ENCODE measurements around the gene IGSF21.

The IGSF21 gene

DNA sequence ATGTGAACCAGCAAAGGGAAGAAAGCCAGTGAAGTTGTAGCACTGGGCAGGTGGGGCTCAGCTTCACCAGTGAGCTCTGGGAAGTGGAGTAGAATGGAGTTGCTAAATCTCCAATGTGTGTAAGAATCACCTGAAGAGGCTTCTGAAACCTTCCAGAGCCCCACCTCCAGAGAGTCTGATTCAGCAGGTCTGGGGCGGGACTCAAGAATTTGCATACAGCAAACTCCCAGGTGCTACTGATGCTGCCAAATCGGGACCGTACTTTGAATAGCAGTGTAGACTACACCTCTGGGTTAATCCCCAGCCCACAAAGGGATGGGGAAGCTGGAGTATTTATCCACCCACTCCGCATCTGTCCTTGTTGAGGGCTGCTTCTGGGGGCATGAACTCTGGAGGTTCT lies 154.3 kb downstream of the IGSF21 start:
- TF ChIP-seq, protein P1, sequence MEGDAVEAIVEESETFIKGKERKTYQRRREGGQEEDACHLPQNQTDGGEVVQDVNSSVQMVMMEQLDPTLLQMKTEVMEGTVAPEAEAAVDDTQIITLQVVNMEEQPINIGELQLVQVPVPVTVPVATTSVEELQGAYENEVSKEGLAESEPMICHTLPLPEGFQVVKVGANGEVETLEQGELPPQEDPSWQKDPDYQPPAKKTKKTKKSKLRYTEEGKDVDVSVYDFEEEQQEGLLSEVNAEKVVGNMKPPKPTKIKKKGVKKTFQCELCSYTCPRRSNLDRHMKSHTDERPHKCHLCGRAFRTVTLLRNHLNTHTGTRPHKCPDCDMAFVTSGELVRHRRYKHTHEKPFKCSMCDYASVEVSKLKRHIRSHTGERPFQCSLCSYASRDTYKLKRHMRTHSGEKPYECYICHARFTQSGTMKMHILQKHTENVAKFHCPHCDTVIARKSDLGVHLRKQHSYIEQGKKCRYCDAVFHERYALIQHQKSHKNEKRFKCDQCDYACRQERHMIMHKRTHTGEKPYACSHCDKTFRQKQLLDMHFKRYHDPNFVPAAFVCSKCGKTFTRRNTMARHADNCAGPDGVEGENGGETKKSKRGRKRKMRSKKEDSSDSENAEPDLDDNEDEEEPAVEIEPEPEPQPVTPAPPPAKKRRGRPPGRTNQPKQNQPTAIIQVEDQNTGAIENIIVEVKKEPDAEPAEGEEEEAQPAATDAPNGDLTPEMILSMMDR (IDR thresholded peaks at IDR 0.05; ENCODE audit: low read depth, low read length), result no peak
- DNase-seq (ENCODE audit: low read depth, low spot score), result no peak
- in situ Hi-C loops (cut with HindIII; ENCODE audit: low sequenced_read_pairs), result no loop called here
- no peak overlapping the region for H3K4me3 ChIP-seq (ENCODE audit: low read depth, low read length)

DNA sequence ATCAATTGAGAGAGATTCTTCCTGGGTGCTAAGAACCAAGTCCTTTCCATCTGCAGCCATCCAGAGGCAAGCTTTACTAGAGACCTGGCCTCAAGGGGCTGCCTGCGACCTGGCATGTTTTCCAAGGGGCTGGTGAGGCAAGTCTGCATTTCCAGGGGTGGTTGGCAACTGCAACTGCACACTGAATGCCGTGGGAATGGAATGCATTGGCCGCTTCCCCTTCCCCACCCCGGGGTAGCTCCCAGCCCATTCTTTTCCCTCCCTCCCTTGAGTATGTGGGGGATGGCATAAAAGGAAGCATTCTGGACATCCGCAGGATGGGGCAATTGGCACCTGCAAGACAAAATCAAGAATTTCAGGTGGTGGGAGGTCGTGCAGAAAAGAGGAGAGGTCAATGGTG lies 155.1 kb downstream of the IGSF21 start:
- H3K4me3 ChIP-seq (ENCODE audit: low read depth, low read length), result no peak overlapping the region
- no peak for DNase-seq (ENCODE audit: low read depth, low spot score)
- in situ Hi-C loops (cut with HindIII; ENCODE audit: low sequenced_read_pairs), result no loop called here
- TF ChIP-seq, protein P1 (IDR thresholded peaks at IDR 0.05; ENCODE audit: low read depth, low read length), result no peak

DNA sequence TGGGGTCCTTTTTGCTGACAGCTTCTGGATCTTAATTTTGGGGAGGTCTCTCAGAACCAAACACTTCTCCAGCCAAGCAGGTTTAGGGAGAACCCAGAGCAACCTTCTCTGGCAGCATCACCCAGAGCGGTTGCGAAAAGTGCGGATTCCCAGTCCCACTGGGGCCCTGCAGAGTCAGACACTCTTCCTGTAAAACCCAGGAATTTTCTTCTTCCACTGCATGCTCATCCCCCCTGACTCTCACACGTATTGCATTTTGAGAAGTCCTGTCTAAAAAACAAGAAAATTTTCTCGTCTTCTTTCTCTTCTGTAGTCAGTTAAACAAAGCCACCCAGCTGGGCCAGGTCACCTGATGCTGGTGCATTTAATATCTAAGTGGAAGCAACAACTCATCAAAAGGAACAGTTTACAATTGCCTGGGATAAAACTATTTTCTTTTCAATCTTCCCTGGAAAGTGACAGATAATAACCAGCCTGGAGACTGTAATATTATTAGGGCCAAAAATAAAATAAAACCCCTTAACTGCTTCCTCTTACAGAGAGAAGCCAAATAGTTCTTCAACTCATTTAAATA lies 156.0 kb downstream of the IGSF21 start:
- H3K4me3 ChIP-seq (ENCODE audit: low read depth, low read length), result no peak overlapping the region
- in situ Hi-C loops (cut with HindIII; ENCODE audit: low sequenced_read_pairs), result no loop called here
- TF ChIP-seq, protein P1 (IDR thresholded peaks at IDR 0.05; ENCODE audit: low read depth, low read length), result no peak
- DNase-seq (ENCODE audit: low read depth, low spot score), result no peak

DNA sequence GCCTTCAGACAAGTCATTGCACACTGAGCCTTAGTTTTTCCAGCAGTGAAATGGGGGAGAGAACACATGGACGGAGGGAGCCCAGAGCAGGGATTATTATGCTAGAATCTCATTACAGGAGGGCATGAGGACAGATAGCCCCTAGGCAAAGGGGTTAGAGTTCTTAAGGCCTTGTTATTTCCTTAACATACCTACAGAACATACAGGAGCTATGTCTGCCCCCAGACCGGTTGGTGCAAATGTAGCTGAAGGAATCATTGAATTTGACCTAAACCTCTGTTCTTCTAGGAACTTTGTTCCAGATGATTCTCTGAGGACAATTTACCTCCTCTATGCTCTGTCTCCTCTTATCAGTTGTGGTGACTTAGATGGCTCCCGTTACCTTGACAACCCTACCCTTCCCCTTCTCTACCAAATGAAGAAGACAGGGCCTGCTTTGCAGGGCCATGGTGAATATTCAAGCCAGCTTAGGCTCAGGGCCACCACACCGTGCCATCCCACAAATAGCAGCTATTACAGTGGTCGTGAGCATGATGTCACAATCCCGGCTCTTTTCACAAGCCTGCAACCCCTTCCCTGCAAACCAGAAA lies 156.9 kb downstream of the IGSF21 start:
- no peak for DNase-seq (ENCODE audit: low read depth, low spot score)
- in situ Hi-C loops (cut with HindIII; ENCODE audit: low sequenced_read_pairs), result no loop called here
- TF ChIP-seq, protein P1 (IDR thresholded peaks at IDR 0.05; ENCODE audit: low read depth, low read length), result no peak
- no peak overlapping the region for H3K4me3 ChIP-seq (ENCODE audit: low read depth, low read length)

DNA sequence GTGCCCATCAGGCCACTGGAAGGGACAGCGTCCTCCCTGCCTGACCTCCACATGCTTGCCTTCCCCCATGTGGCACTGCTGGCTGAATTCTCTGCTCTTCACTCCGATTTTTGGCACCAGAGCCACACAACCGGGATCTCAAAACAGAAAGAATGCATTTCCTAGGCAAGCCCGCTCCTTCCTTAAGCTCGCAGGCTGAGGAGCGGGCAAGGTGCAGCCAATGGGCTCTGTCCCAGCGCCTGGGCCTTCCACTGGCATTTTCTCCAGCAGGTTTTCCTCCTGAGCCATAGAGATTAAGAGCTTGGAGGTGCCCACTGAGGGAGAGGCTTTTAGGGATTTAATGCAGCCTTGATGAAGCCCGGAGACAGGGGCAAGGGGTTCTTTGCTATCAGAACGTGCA lies 158.0 kb downstream of the IGSF21 start:
- in situ Hi-C loops (cut with HindIII; ENCODE audit: low sequenced_read_pairs), result no loop called here
- TF ChIP-seq, protein P1 (IDR thresholded peaks at IDR 0.05; ENCODE audit: low read depth, low read length), result no peak
- H3K4me3 ChIP-seq (ENCODE audit: low read depth, low read length), result no peak overlapping the region

DNA sequence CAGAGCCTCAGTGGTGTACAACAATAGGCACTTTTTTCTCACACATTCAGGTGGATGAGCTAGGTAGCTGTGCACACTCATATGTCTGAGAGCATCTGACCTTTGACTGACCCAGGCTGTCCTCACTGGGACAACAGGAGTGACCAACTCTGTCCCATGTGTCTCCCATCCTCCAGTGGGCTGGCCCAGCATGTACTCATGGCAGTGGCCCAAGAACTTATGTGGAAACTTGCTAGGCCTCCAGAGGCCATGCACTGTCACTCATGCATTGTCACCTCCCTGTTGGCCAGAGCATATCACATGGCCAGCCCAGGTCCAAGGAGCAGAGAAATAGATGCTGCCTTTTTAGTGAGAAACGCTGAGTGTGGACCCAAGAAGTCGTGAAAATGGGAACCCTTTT lies 158.8 kb downstream of the IGSF21 start:
- in situ Hi-C loops (cut with HindIII; ENCODE audit: low sequenced_read_pairs), result no loop called here
- TF ChIP-seq, protein P1 (IDR thresholded peaks at IDR 0.05; ENCODE audit: low read depth, low read length), result no peak
- DNase-seq (ENCODE audit: low read depth, low spot score), result no peak
- H3K4me3 ChIP-seq (ENCODE audit: low read depth, low read length), result no peak overlapping the region

More for the DNA sequence above, 158.0 kb downstream of the IGSF21 start:
- no peak for DNase-seq (ENCODE audit: low read depth, low spot score)

Data from astrocyte of the spinal cord (primary cell).